Ecto neural progenitor cell (in vitro differentiated cells): ENCODE measurements around the gene FOXN3.
"Not testable (repeated sequence)": the region's sequence is repeated elsewhere in the genome, so short reads cannot be mapped to it uniquely, and the experiment has no call there.

Source experiments
- DNase-seq: peaks from one replicate; pipeline ENCODE4 v3.0.0-alpha.2; 2018; ENCODE audit warnings: low spot score

Gene FOXN3

DNA sequence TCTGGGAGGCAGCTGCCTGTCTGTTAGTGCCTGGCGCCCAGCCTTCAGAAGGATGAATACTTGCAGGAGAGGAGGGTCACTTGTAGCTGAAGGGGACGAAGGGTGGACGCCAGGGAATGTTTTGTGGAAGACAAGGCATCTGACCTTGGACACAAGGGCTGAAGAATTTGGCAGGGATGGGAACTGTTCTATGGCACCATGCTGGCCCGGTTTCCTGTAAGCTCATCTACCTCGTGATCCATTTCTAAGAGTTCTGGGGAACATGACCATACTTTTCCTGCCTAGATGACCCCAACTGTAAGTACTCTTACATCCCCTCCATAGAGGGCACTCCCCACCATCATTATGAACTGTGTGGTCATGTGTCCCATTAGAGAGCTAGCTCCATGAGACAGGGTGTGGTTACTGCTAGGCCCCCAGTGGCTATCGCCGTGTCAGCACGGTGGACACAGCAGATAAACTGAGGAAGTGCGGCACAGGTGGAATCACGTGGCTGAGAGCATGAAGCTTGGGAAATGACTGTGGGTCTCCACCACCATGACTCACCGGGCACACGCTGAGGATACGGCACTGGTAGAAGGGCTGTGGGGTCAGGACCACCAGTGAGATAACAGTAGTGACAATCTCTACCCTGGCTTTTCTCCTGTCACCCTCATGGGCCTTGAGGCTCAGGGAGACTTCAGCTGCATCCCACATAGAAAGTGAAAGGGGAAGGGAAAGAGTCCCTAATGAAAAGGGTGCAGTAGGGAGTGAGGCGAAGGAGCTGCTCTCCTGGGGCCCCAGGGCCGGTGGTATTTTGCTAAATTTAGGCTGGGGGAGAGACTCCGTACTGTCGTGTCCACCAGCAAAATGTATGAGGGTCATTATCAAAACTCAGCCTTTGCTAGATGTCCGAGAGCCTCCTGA, 252.6 kb downstream of the FOXN3 start:
- no peak for DNase-seq

GRCh38 chr14:89163031-89163636, 253.9 kb downstream of the FOXN3 start:
- no peak for DNase-seq

DNA sequence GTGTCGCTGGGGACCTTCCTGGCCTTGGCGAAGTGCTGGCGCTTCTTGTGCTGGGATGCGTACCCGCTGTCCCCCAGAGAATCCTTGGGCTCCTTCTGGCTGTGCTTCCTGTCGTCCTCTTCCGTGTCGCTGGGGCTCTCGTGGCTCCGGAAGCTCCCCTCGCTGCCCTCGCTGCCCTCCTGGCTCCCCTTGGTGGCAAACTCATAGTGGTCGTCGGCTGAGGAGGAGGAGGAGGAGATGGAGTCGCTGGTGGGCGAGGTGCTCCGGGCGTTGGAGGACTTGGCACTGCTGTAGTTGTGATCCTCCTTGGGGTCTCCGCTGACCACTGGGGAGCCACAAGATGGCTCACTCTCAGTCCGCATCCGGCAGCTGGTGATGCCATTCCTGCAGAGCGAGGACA, 254.4 kb downstream of the FOXN3 start:
- no peak for DNase-seq

DNA sequence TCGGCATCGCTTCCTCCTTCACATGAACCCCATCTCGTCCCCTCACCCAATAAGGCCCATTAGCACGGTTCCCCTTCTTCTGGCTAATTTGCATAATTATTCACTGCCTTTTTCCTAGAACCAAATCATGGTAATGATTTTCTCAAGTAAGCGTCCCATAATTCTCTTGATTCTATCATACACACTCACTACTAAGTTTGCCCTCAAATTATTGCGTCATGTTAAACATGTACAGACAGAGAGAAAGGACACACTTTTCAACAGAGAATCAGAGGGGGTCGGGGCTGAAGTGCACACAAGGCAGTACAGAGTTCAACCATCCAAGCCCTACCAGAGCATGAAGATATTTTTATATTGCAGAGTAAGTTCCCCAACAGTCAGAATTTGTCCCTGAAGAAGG, 256.6 kb downstream of the FOXN3 start:
- DNase-seq: no peak

- DNase-seq: no peak
Measured at GRCh38 chr14:89158701-89159100, 258.3 kb downstream of the FOXN3 start.

GRCh38 chr14:89158104-89158503, 258.9 kb downstream of the FOXN3 start:
- DNase-seq: not testable (repeated sequence)

GRCh38 chr14:89155491-89155890, 261.5 kb downstream of the FOXN3 start:
- DNase-seq: no peak

- not testable (repeated sequence) for DNase-seq
Measured at GRCh38 chr14:89151693-89152092, 265.3 kb downstream of the FOXN3 start.

DNA sequence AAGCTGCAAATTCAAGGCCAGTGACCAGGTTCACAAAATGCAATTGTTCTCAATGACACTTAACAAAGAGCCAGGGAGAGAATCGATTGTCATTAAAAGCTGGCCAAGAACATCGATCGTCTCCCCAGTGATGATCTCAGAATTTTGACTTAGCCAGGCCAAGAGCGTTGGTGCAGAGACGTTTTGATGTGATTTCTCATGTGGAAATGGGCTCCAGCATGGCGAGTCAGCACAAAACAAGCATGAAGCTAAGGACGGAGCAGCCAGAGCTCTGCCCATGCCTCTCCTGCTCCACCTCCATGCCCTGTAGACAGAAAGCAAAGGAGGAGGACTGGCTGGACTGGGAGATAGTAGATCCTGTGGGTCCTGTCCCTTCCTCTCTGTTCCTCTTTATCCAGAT, 270.8 kb downstream of the FOXN3 start:
- DNase-seq: no peak

DNA sequence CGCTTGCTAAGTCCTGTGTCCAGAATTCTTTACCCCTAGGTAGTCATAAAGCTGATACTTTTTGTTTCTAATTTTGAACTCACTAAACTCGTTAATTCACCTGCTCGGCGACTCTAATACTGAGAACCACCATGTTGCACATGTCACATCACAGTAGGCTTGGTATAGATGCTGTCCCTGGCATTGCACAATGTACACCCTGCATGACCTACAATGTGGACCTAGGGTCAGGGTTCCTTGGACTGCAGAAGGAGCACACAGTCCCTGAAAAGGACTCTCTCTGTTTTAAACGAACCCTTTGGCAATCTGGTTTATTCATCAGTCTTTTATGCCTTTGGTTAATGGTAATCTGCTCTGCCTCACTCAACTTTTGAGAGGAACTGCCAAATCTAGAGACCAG, 272.4 kb downstream of the FOXN3 start:
- DNase-seq: no peak

GRCh38 chr14:89144066-89144465, 273.0 kb downstream of the FOXN3 start:
- no peak for DNase-seq

DNA sequence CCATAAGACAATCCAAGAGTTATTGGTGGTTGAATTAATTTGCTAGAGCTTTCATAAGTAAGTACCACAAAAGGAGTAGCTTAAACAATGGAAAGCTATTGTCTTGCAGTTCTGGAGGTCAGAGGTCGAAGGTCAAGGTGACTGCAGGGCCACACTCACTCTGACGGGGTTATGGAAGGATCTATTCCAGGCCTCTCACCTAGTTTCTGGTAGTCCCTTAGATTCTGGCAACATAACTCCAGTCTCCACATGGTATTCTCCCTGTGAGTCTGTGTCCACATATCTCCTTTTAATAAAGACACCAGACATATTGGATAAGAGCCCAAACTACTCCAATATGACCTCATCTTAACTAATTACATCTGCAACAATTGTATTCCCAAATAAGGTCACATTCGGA, 273.4 kb downstream of the FOXN3 start:
- no peak for DNase-seq

DNA sequence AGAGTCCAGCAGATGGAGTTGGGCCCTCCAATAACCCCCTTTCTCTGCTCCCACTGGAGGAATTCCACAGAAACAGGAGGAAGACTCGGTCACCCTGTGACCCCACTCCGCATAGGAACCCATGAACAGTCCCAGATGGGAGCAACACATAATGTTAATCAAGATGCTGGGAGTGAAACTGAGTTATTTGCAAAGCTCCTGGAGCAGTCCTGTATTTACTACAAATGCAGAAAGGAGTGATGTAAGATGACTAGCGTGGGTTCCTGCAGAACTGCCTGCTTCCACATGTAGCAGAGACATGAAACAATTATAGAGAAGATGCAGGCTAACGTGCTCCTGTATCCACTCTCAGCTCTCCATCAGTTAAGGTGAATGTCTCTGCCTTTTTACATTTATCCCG, 274.7 kb downstream of the FOXN3 start:
- DNase-seq: no peak

GRCh38 chr14:89141862-89142261, 275.2 kb downstream of the FOXN3 start:
- DNase-seq: no peak

DNA sequence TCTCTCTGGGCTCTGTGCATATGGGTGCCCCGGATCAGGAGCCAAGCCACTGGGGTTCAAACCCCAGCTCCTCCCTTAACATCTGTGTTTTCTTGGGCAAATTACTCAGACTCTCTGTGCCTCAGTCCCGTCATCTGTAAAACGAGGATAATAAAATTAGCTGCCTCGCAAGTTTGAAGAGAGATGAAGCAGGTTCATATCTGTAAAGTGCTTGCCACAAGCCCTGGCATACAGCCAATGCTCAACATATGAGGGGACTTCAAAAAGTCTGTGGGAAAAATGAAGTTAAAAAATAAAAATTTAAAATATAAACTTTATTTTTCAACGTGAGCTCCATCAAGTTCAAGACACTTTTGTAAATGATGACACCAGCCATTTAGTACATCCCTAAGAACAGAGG, 276.7 kb downstream of the FOXN3 start:
- no peak for DNase-seq

DNA sequence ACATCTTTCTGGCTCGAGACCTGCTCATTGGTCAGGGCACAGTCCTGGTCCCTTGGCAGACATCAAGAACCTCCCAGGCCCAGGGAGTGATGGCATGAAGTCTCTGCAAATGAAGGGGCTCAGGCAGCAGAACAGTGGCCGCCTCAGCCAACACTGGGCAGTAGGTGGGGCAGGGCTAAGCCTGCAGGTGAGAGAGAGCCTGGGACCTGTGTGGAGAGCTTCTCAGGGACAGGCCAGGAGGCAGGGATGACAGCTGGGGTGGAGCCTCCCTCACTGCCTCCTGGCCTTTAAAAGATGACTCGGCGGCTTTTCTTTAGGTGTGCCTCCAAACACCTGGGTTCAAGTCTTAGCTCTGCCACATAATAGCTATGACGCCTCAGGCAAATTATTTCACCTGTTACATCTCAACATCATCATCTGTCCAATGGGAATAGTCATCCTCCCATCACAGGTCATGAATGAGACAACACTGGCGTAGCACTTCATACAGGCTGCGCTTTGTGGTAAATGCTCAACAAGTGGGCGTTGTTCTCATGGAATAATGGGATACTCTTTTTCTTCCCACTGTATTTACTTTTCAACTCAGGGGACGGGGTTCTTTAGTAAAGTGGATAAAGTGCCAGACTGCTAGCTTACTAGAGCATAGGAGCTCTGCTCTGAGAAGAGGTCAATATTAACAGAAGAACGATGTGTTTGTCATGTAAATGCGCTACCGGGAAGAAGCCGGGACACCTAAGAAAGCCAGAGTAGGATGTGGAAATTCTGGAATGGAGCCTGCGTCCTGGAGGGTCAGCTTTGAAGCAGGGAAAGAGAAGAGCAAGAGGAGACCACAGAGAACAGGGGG, 277.4 kb downstream of the FOXN3 start:
- no peak for DNase-seq

GRCh38 chr14:89138846-89139245, 278.2 kb downstream of the FOXN3 start:
- DNase-seq: no peak

- DNase-seq: no peak
Measured at GRCh38 chr14:89137526-89138163, 279.4 kb downstream of the FOXN3 start.

DNA sequence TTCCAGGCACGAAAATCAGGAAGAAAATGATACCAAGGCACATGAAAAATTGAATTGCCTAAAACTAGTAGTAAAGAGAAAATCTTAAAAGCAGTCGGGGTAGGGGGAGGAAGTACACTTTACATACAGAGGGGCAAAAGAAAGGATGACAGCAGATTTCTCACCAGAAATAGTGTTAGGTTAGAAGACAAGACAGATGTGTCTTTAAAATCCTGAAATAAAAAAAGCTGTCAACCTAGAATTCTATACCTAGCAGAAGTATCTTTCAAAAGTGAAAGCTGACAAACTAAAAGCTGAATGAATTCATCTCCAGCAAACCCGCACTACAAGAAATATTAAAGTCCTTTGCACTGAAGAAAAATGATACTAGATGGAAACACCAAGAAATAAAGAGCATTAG, 280.4 kb downstream of the FOXN3 start:
- DNase-seq: no peak

DNA sequence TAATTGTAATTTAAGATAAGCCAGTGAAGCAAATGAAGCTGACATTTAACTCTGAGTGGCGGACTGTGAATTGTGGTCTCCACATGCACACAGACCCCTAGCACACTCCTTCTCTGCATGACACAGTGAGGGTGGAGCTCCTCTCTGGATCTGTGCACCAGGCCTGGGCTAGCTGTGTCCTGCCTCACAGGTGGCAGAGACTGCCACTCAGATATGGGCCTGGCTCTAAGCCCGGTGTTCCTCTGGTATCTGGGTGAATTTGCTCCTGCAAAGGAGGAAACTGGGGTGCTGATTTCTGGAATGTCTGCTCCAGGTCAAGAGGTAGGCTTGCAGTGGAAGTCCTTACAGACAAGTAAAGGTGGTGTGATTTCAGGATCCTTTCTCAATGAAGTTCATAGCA, 282.4 kb downstream of the FOXN3 start:
- no peak for DNase-seq

DNA sequence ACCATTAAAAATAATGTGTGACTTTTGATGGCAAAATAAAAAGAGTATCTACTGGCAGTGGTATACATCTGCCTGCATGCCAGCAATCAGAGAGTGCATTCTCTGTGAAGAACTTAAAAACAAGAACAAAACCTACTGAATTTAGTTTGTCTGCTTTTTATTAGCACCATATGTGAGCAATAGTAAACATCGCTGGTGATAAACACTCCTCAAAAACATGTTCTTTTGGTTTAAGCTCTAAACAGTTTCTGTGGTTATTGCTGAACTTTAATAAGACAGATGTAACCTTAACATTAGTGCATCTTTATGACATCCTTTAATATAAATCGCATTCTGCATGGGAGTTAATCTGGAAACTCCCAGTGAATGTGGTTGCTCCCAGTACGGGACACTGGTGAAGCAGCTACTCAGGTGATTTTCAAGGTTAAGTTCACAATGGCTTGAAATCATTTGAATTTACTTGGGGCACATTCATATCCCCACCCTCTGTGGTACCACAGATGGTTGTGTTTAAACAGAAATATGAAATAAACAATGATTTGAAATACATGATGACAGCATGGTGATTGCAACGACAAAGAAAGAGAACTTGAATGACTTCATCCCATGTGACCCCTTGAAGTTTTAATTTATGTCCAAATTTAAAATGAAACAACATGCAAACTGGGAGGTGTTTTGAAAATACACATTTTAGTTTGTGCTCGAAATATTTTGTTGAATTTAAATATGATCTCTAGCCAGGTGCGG, 285.9 kb downstream of the FOXN3 start:
- no peak for DNase-seq

GRCh38 chr14:89129570-89129969, 287.5 kb downstream of the FOXN3 start:
- DNase-seq: no peak
